Measurements from ENCODE around the gene NTM. TPM values are rescaled to one million over a fixed set of nuclear protein-coding genes. Genes with fewer than 3 reads are reported as not detected.

Gene NTM
- total RNA-seq, 8 experiments from 2014 or later, result 0.80 to 169 (median 18.6) TPM

- WGBS, 10 experiments, result 57 to 96% (median 75%) methylated on average over 2 to 8 of the region's 9 CpGs; no CpG with 5 or more reads in 1 of the 10 experiments
- Histone ChIP-seq H3K4me3 (no peak overlapping the region), H3K27ac (no peak overlapping the region), H3K4me1 (replicated peaks in 1 of 2) (peaks cover 11 to 29% of the 10 kb centered on the region in 2 donors)
- in situ Hi-C loops (cut with MboI; ENCODE audit: low pct_unique_long_range_greater_than_20kb in 2 of 9, low sequenced_read_pairs in 9 of 9, unreplicated experiment in 9 of 9), result no loop called here
- ATAC-seq (replicated peaks in 6 of 8), result peak in 4 of 8 experiments; percentile 49 to 73 (median 61)
Observed at GRCh38 chr11:131964698-131965483, 594.5 kb downstream of the NTM start.

GRCh38 chr11:131965504-131965903, 595.1 kb downstream of the NTM start:
- H3K27ac ChIP-seq, result no peak overlapping the region
- peak in 5 of 8 experiments; percentile 42 to 76 (median 66) for ATAC-seq (replicated peaks in 6 of 8)
- in situ Hi-C loops (cut with MboI; ENCODE audit: low pct_unique_long_range_greater_than_20kb in 2 of 9, low sequenced_read_pairs in 9 of 9, unreplicated experiment in 9 of 9), result no loop called here
- 40 to 100% (median 82%) methylated on average over 1 to 3 of the region's 3 CpGs; no CpG with 5 or more reads in 2 of the 10 experiments for WGBS, 10 experiments
- no peak overlapping the region for H3K4me3 ChIP-seq
- peaks cover 11 to 35% of the 10 kb centered on the region in 2 donors for H3K4me1 ChIP-seq (replicated peaks in 1 of 2)

- WGBS, 10 experiments, result 33 to 100% (median 81%) methylated on average over 1 to 2 of the region's 2 CpGs; no CpG with 5 or more reads in 5 of the 10 experiments
- no peak overlapping the region for H3K27ac ChIP-seq
Observed at GRCh38 chr11:131966667-131967066, 596.3 kb downstream of the NTM start.

GRCh38 chr11:131969261-131969660, 598.8 kb downstream of the NTM start:
- ATAC-seq (replicated peaks in 6 of 8), result no peak
- in situ Hi-C loops (cut with MboI; ENCODE audit: low pct_unique_long_range_greater_than_20kb in 2 of 9, low sequenced_read_pairs in 9 of 9, unreplicated experiment in 9 of 9), result no loop called here
- Histone ChIP-seq H3K27ac (no peak overlapping the region), H3K4me3 (no peak overlapping the region), H3K4me1 (replicated peaks in 1 of 2) (peaks cover 9 to 42% of the 10 kb centered on the region in 2 donors)
- WGBS, 10 experiments, result 33 to 100% (median 88%) methylated on average over 1 to 2 of the region's 2 CpGs; no CpG with 5 or more reads in 4 of the 10 experiments

More at GRCh38 chr11:131966667-131967066, 596.3 kb downstream of the NTM start:
- H3K4me1 ChIP-seq (replicated peaks in 1 of 2), result peaks cover 11 to 46% of the 10 kb centered on the region in 2 donors
- no peak for ATAC-seq (replicated peaks in 6 of 8)
- no peak overlapping the region for H3K4me3 ChIP-seq
- in situ Hi-C loops (cut with MboI; ENCODE audit: low pct_unique_long_range_greater_than_20kb in 2 of 9, low sequenced_read_pairs in 9 of 9, unreplicated experiment in 9 of 9), result no loop called here

GRCh38 chr11:131973061-131973460, 602.6 kb downstream of the NTM start:
- in situ Hi-C loops (cut with MboI; ENCODE audit: low pct_unique_long_range_greater_than_20kb in 2 of 9, low sequenced_read_pairs in 9 of 9, unreplicated experiment in 9 of 9), result no loop called here
- H3K4me1 ChIP-seq (replicated peaks in 1 of 2), result peaks cover 16 to 44% of the 10 kb centered on the region in 2 donors
- 86 to 100% (median 100%) methylated on average over 1 to 2 of the region's 2 CpGs; no CpG with 5 or more reads in 1 of the 10 experiments for WGBS, 10 experiments
- no peak overlapping the region for H3K4me3 ChIP-seq
- H3K27ac ChIP-seq, result no peak overlapping the region
- no peak for ATAC-seq (replicated peaks in 6 of 8)

GRCh38 chr11:131975619-131976018, 605.2 kb downstream of the NTM start:
- in situ Hi-C loops (cut with MboI; ENCODE audit: low pct_unique_long_range_greater_than_20kb in 2 of 9, low sequenced_read_pairs in 9 of 9, unreplicated experiment in 9 of 9), result no loop called here
- ATAC-seq (replicated peaks in 6 of 8), result no peak

GRCh38 chr11:131976021-131976420, 605.6 kb downstream of the NTM start:
- no peak for ATAC-seq (replicated peaks in 6 of 8)
- H3K27ac ChIP-seq, result no peak overlapping the region
- WGBS, 10 experiments, result 33 to 100% (median 66%) methylated on average over 1 to 3 of the region's 3 CpGs; no CpG with 5 or more reads in 4 of the 10 experiments
- H3K4me1 ChIP-seq (replicated peaks in 1 of 2), result peaks cover 18 to 31% of the 10 kb centered on the region in 2 donors
- in situ Hi-C loops (cut with MboI; ENCODE audit: low pct_unique_long_range_greater_than_20kb in 2 of 9, low sequenced_read_pairs in 9 of 9, unreplicated experiment in 9 of 9), result no loop called here
- no peak overlapping the region for H3K4me3 ChIP-seq

More at GRCh38 chr11:131975619-131976018, 605.2 kb downstream of the NTM start:
- H3K4me3 ChIP-seq, result no peak overlapping the region
- H3K27ac ChIP-seq, result no peak overlapping the region
- 53 to 81% (median 71%) methylated on average over 1 to 4 of the region's 5 CpGs; no CpG with 5 or more reads in 2 of the 10 experiments for WGBS, 10 experiments
- H3K4me1 ChIP-seq (replicated peaks in 1 of 2), result peaks cover 16 to 33% of the 10 kb centered on the region in 2 donors

GRCh38 chr11:131977231-131977630, 606.8 kb downstream of the NTM start:
- Histone ChIP-seq H3K4me1 (replicated peaks in 1 of 2) (peaks cover 28 to 37% of the 10 kb centered on the region in 2 donors), H3K27ac (no peak overlapping the region), H3K4me3 (no peak overlapping the region)
- in situ Hi-C loops (cut with MboI; ENCODE audit: low pct_unique_long_range_greater_than_20kb in 2 of 9, low sequenced_read_pairs in 9 of 9, unreplicated experiment in 9 of 9), result no loop called here
- ATAC-seq (replicated peaks in 6 of 8), result peak in 6 of 8 experiments; percentile 50 to 98 (median 88)
- 0 to 92% (median 77%) methylated on average over 1 to 6 of the region's 6 CpGs; no CpG with 5 or more reads in 2 of the 10 experiments for WGBS, 10 experiments

- Histone ChIP-seq H3K4me3 (no peak overlapping the region), H3K4me1 (replicated peaks in 1 of 2) (peaks cover 33 to 43% of the 10 kb centered on the region in 2 donors), H3K27ac (no peak overlapping the region)
- ATAC-seq (replicated peaks in 6 of 8), result peak in 4 of 8 experiments; percentile 4 to 50 (median 22)
- WGBS, 10 experiments, result 40 to 94% (median 60%) methylated on average over 1 to 3 of the region's 3 CpGs
- in situ Hi-C loops (cut with MboI; ENCODE audit: low pct_unique_long_range_greater_than_20kb in 2 of 9, low sequenced_read_pairs in 9 of 9, unreplicated experiment in 9 of 9), result no loop called here
Observed at GRCh38 chr11:131977854-131978253, 607.4 kb downstream of the NTM start.

- ATAC-seq (replicated peaks in 6 of 8), result no peak
- 47 to 88% (median 64%) methylated on average over 1 to 5 of the region's 5 CpGs; no CpG with 5 or more reads in 1 of the 10 experiments for WGBS, 10 experiments
- H3K27ac ChIP-seq, result no peak overlapping the region
- in situ Hi-C loops (cut with MboI; ENCODE audit: low pct_unique_long_range_greater_than_20kb in 2 of 9, low sequenced_read_pairs in 9 of 9, unreplicated experiment in 9 of 9), result no loop called here
- H3K4me1 ChIP-seq (replicated peaks in 1 of 2), result peaks cover 33 to 43% of the 10 kb centered on the region in 2 donors
- no peak overlapping the region for H3K4me3 ChIP-seq
Observed at GRCh38 chr11:131978351-131978750, 607.9 kb downstream of the NTM start.

- 66 to 100% (median 93%) methylated on average over 1 to 3 of the region's 3 CpGs; no CpG with 5 or more reads in 1 of the 10 experiments for WGBS, 10 experiments
- Histone ChIP-seq H3K4me1 (replicated peaks in 1 of 2) (peaks cover 33 to 43% of the 10 kb centered on the region in 2 donors), H3K4me3 (no peak overlapping the region), H3K27ac (no peak overlapping the region)
- in situ Hi-C loops (cut with MboI; ENCODE audit: low pct_unique_long_range_greater_than_20kb in 2 of 9, low sequenced_read_pairs in 9 of 9, unreplicated experiment in 9 of 9), result no loop called here
- ATAC-seq (replicated peaks in 6 of 8), result no peak
Observed at GRCh38 chr11:131979364-131979763, 608.9 kb downstream of the NTM start.

- no peak overlapping the region for H3K4me3 ChIP-seq
- in situ Hi-C loops (cut with MboI; ENCODE audit: low pct_unique_long_range_greater_than_20kb in 2 of 9, low sequenced_read_pairs in 9 of 9, unreplicated experiment in 9 of 9), result no loop called here
- no peak overlapping the region for H3K27ac ChIP-seq
- no peak for ATAC-seq (replicated peaks in 6 of 8)
- peaks cover 33 to 43% of the 10 kb centered on the region in 2 donors for H3K4me1 ChIP-seq (replicated peaks in 1 of 2)
- WGBS, 10 experiments, result 21 to 100% (median 79%) methylated on average over 2 to 3 of the region's 3 CpGs; no CpG with 5 or more reads in 2 of the 10 experiments
Observed at GRCh38 chr11:131980199-131980598, 609.8 kb downstream of the NTM start.

- Histone ChIP-seq H3K4me3 (no peak overlapping the region), H3K27ac (no peak overlapping the region), H3K4me1 (replicated peaks in 1 of 2) (peaks cover 33 to 47% of the 10 kb centered on the region in 2 donors)
- WGBS, 10 experiments, result 9 to 75% (median 43%) methylated on average over 2 to 8 of the region's 11 CpGs; no CpG with 5 or more reads in 1 of the 10 experiments
- peak in 4 of 8 experiments; percentile 27 to 59 (median 52) for ATAC-seq (replicated peaks in 6 of 8)
- in situ Hi-C loops (cut with MboI; ENCODE audit: low pct_unique_long_range_greater_than_20kb in 2 of 9, low sequenced_read_pairs in 9 of 9, unreplicated experiment in 9 of 9), result no loop called here
Observed at GRCh38 chr11:131980888-131981668, 610.7 kb downstream of the NTM start.
